NCI-H774 (cell line): ENCODE data around the gene ZNF839.
"Not testable (repeated sequence)": the region's sequence is repeated elsewhere in the genome, so short reads cannot be mapped to it uniquely, and the experiment has no call there.

Experiments used
- DNase-seq: peaks from one replicate; lab custom pipeline; 2025; lab: John Stamatoyannopoulos, UW

The ZNF839 gene

DNA sequence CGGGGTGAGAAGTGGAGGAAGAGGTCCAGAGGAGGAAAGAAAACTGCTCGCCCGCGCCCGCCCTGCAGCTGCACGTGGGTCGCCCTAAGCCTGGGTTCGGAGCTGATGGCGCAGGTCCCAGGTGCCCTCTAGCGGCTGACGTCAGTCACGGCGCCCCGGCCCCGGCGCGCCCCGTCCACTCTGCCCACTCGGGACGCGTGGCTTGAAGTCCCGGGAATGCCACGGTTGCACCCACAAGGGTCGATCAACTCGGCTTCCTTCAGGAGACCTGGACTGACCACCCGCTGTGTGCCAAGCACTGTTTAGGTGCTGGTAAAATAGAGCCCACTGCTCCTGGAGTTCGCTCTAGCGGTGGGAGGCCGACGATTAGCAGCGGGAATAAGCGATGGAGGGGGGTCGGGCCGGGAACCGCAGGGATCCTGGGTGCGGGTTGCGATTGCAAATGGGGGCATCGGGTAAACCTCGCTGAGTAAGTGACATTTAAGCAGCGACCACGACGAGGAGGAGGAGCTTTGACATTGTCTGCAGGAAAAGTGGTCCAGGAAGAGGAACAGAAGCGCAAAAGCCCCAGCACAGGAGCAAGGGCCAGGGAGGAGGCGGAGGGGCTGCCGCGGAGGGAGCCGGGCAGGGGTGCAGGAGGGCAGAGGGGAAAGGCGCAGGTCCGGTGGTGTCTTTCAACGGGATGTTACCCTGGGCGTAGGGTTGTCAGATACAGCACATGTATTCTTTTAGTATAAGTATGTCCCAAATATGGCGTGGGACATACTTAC lies 5.1 kb upstream of the ZNF839 start:
- peak; percentile 73 for DNase-seq

- no peak for DNase-seq
Measured at GRCh38 chr14:102315121-102315520, 4.4 kb upstream of the ZNF839 start.

DNA sequence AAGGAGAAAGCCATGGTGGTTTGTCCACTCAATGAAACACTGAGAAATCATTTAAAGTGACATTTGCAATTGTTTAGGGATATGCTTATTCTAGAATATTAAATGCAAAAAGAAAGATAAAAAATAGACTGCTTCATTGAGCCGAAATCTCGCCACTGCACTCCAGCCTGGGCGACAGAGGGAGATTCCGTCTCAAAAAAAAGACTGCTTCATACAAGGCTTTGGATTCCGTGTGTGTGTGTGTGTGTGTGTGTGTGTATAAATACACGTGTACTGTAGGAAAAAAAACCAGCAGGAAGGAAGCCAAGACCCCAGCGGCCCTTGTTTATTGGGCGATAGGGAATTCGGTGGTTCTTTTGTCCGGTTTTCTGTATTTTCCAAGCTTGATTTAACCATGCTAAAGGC lies 3.2 kb upstream of the ZNF839 start:
- DNase-seq, result peak; percentile 25

GRCh38 chr14:102316743-102317563 lies 2.6 kb upstream of the ZNF839 start:
- peak; percentile 84 for DNase-seq

DNA sequence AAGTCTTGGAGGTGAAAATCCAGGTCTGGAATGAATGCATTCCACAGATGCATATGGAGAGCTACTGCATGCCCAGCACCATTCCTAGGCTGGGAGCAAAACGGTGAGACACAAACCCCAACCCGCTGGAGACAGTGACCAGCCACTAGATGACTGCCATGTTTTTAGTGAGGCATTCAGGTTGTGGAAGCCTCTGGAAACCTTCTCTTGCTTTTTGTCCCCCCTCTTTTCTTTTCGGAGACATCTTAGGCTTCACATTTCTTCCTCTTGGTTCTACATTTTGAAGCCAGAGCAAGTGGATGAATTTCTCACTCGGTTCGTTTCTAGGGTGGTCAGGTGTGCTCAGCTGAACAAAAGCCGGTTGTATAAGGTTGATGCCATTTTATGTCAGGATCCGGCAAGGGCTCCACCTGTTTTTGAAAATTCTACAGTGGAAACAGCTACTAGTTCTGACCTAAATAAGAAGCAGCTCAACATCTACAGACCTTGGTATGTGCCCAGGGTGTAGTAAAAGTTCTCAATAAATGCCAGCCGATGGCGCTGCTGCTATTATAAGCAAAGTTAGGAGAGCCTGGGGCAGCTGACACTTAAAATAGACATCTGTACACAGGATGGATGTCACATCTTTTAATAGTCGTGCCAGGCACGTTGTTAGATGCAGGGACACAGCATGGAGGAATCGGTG lies 1.8 kb upstream of the ZNF839 start:
- peak; percentile 42 for DNase-seq

DNA sequence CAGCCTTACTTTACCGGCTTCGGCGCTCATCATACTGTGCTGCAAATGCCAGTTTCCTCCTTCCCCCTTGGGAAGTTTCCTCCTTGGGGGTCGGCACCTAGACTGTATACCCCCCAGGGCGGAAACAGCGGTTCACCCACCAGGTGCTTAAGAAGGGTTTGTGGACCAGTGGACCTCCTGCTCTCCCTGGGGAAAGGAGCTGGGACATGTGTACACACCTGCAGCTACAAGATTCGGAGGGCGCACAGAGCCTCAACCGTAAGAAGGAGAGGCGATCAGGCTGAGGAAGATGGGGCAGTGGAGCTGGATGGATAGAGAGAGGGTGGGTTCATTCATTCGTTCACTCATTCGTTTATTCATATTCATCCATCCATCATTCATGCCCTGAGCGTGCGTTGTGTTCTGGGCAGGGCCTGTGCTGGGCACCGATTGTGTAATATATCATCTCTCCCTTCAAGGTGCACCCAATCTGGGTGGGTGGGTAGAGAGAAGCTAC lies 717 bp upstream of the ZNF839 start:
- no peak for DNase-seq

GRCh38 chr14:102320033-102320660 lies 601 bp downstream of the ZNF839 start:
- DNase-seq, result no peak

- DNase-seq, result no peak
Measured at GRCh38 chr14:102320671-102321455, 1.3 kb downstream of the ZNF839 start.

DNA sequence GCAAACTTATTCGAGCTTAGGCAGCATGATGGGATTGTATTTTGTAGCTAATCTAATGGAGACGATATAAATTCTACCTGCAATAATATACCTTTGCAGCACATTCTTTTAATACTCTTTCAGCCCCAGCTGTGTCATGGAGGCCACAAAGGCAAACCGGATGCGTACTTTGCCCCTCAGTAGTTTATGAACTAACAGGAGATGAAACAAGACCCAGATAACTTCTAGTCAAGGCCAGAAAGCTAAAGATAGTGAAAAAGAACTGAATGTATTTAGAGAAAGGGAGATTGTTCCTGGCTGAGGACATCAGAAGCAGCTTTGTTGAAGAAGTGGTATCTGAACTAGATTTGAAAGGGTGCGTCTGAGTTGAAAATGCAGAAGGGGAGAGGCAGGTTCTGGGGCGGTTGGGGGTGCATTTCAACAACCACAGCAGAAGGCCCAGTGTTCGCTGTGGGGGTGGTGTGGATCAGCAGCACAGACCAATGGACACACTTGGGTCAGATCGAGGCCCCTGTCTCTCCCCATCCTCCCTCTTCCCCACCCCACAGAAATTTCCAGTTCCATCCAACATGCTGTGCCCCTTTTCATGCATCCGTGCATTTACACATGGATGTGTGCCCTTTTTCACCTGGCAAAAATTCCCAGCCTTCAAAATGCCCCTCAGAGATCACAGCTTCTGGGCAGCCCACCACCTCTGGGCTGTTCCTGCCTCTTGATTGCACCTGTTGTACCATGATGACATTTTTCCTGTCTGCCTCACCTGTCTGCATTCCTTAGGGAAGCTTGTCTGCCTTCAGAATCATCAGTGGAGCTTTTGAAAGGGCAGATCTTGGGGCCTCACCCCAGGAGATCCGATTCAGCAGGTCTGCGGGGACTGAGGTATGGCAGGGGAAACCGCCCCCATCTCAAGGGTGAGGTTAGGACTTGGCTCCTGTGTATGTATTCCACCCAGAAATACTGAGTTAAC lies 2.2 kb downstream of the ZNF839 start:
- no peak for DNase-seq

DNA sequence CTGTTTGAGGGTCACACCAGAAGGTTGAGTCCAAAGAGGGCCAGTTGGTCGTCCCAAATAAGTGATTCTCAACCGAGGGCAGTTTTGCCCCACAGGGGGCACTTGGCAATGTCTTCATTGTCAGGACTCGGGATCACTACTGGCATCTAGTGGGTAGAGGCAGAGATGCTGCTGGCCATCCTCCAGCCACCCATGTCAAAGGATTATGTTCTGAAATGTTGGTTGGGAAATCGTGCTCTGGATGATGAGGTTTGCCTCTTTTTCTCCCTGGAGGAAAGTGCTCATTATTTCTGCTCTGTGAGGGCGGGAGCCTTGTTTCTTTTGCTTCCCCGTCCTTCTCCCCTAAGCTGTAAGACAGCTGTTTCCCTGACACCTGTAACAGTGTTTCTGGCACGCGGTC lies 3.6 kb downstream of the ZNF839 start:
- DNase-seq, result no peak

- DNase-seq, result no peak
Measured at GRCh38 chr14:102325791-102326345, 6.3 kb downstream of the ZNF839 start.

GRCh38 chr14:102326583-102326982 lies 7.0 kb downstream of the ZNF839 start:
- DNase-seq, result no peak

DNA sequence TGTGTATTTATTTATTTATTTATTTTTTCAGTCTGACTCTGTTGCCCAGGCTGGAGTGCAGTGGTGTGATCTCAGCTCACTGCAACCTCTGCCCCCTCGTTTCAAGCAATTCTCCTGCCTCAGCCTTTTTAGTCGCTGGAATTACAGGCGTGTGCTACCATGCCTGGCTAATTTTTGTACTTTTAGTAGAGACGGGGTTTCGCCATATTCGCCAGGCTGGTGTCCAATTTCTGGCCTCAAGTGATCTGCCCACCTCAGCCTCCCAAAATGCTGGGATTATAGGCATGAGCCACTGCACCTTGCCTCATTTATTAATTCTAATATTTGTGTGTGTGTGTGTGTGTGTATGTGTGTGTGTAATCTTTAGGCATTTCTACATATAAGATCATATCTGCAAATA lies 9.8 kb downstream of the ZNF839 start:
- not testable (repeated sequence) for DNase-seq

DNA sequence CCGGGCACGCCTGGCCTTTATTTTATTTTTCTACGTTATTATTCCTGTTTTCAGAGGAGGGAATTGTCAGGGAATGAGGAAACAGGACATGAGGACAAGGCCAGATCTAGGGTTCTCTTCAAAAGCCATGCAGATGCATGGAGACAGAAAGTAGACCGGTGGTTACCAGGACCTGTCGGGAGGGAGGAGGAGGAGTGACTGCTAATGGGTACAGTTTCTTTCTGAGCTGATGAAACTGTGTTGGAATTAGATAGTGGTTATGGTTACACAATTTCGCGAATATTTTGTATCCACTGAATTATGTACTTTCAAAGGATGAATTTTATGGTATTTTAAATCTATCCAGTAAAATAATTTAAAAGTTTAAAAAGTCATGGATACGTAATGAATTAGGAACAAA lies 11.3 kb downstream of the ZNF839 start:
- no peak for DNase-seq

- no peak for DNase-seq
Measured at GRCh38 chr14:102333390-102333789, 13.8 kb downstream of the ZNF839 start.

GRCh38 chr14:102333795-102334705 lies 14.5 kb downstream of the ZNF839 start:
- no peak for DNase-seq

GRCh38 chr14:102335163-102335562 lies 15.6 kb downstream of the ZNF839 start:
- no peak for DNase-seq

- DNase-seq, result no peak
Measured at GRCh38 chr14:102338724-102339123, 19.2 kb downstream of the ZNF839 start.

GRCh38 chr14:102341566-102341965 lies 22.0 kb downstream of the ZNF839 start:
- no peak for DNase-seq
